Tongue (tissue), 2 donors: ENCODE measurements around the gene MEF2D. TPM values are rescaled to one million over a fixed set of nuclear protein-coding genes. Genes with fewer than 3 reads are reported as not detected.

ENCODE experiments used
- DNase-seq: peaks from one replicate; pipeline ENCODE4 v3.0.0-alpha.2; 2015
- total RNA-seq: library from RNA; depleted of rRNA; stranded (reverse); fragments of >200 nt; gene quantifications from one replicate; pipeline ENCODE4 v1.2.3, GENCODE V29; 2014

The MEF2D gene
- total RNA-seq, 1 donor from 2014 or later = 23.6 TPM

GRCh38 chr1:156524481-156524869 is 23.9 kb upstream of the MEF2D start:
- no peak for DNase-seq

GRCh38 chr1:156523801-156524480 is 23.4 kb upstream of the MEF2D start:
- DNase-seq = no peak

GRCh38 chr1:156522443-156522970 is 21.9 kb upstream of the MEF2D start:
- DNase-seq = no peak

GRCh38 chr1:156517748-156518147 is 17.2 kb upstream of the MEF2D start:
- no peak for DNase-seq

- no peak for DNase-seq
Measured at GRCh38 chr1:156516821-156517220, 16.2 kb upstream of the MEF2D start.

- no peak for DNase-seq
Measured at GRCh38 chr1:156515956-156516355, 15.4 kb upstream of the MEF2D start.

GRCh38 chr1:156513185-156513584 is 12.6 kb upstream of the MEF2D start:
- DNase-seq = no peak

GRCh38 chr1:156511644-156512043 is 11.1 kb upstream of the MEF2D start:
- no peak for DNase-seq

GRCh38 chr1:156510709-156511108 is 10.1 kb upstream of the MEF2D start:
- DNase-seq = peak; percentile 72

GRCh38 chr1:156509424-156510034 is 9.0 kb upstream of the MEF2D start:
- DNase-seq = no peak

GRCh38 chr1:156508955-156509234 is 8.3 kb upstream of the MEF2D start:
- DNase-seq = no peak

- no peak for DNase-seq
Measured at GRCh38 chr1:156508205-156508954, 7.8 kb upstream of the MEF2D start.

- no peak for DNase-seq
Measured at GRCh38 chr1:156506450-156506849, 5.9 kb upstream of the MEF2D start.

- DNase-seq = no peak
Measured at GRCh38 chr1:156505679-156506298, 5.2 kb upstream of the MEF2D start.

- DNase-seq = peak; percentile 100
Measured at GRCh38 chr1:156504821-156505678, 4.5 kb upstream of the MEF2D start.

- DNase-seq = no peak
Measured at GRCh38 chr1:156504438-156504813, 3.9 kb upstream of the MEF2D start.

- DNase-seq = no peak
Measured at GRCh38 chr1:156503698-156504437, 3.3 kb upstream of the MEF2D start.

- DNase-seq = peak; percentile 90
Measured at GRCh38 chr1:156502894-156503697, 2.5 kb upstream of the MEF2D start.

GRCh38 chr1:156502391-156502893 is 1.9 kb upstream of the MEF2D start:
- no peak for DNase-seq
